ENCODE data around the gene SH3TC1. TPM values are rescaled to one million over a fixed set of nuclear protein-coding genes. Genes with fewer than 3 reads are reported as not detected.

SH3TC1 gene
- 3.0 and 7.2 TPM in 2 replicates for total RNA-seq

DNA sequence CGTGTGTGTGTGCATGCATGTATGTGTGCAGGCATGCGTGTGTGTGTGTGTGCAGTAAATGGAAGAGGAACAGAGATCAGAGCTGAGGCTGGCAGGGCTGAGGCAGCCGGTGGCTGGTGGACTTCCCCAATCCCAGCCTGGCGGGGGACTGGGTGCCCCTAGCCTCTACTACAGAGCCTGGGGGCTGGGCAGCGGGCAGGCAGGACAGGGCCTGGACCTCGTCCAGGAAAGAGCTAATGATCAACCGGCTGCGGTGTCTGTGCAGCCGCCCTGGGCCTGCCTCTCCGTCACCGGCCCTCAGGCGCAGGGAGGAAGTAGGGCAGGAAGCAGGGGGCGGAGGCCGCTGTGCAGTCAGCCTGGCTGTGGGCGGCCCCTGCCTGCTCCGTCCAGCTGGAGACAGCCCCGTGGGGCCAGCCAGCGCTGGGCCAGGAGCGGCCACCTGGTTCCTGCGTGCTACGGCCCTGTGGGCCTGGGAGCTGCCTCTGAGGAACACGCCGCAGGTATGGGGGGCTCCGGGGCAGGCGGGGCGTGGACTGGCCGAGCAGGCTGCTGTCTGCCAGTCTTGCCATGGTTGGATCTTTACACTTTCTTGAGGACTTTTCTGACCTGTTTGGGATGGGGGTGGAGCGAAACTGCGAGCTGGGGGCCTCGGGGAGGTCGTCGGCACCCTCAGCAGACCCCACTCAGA is at the start of gene SH3TC1:
Gene SH3TC1 (plus strand): TSS at position 385 of the 688 bp plus-strand sequence. CDS start 5,905 bp downstream, outside the sequence.

DNA sequence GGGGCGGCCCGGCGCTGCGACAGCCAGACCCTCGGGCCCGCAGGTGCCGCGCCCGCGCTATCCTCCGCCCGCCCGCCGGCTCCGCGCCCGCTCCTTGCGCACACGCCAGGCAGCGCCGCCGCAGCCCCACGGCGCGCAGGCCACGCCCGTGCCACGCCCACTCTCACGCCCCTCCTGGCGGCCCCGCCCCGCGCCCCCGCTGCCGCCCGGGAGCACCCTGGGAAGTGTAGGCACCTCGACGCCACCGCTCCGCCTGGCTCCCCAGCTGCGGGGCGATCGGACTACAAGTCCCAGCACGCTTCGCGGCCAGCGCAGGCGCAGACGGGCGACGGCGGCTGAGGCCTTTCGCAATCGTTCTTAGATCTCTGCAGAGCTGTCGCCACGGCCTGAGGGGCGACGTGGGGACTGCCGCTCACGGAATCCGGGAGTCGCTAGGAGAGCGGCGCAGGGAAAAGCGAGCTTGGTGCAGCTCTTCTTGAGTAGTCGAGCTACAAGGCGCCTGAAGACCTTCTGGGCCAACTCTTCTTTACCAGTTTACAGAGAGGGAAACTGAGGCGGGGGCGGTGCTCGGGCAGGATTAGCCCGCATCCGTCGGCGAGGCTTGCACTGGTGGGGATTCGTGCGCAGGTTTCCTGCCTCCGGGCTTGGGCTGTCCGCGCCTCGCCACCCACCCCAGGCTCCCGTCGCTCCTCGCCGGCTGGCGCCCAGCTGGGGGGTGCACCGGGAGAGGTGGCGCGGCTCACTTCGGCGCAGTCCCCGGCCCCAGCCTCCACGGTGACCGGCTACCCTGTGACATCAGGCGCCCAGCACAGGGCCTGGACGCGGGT is 40.2 kb upstream of the SH3TC1 start, which contains the start of gene ABLIM2:
Gene ABLIM2 (minus strand): TSS at position 104 of the 827 bp plus-strand sequence. CDS start 124 bp downstream, outside the sequence.

DNA sequence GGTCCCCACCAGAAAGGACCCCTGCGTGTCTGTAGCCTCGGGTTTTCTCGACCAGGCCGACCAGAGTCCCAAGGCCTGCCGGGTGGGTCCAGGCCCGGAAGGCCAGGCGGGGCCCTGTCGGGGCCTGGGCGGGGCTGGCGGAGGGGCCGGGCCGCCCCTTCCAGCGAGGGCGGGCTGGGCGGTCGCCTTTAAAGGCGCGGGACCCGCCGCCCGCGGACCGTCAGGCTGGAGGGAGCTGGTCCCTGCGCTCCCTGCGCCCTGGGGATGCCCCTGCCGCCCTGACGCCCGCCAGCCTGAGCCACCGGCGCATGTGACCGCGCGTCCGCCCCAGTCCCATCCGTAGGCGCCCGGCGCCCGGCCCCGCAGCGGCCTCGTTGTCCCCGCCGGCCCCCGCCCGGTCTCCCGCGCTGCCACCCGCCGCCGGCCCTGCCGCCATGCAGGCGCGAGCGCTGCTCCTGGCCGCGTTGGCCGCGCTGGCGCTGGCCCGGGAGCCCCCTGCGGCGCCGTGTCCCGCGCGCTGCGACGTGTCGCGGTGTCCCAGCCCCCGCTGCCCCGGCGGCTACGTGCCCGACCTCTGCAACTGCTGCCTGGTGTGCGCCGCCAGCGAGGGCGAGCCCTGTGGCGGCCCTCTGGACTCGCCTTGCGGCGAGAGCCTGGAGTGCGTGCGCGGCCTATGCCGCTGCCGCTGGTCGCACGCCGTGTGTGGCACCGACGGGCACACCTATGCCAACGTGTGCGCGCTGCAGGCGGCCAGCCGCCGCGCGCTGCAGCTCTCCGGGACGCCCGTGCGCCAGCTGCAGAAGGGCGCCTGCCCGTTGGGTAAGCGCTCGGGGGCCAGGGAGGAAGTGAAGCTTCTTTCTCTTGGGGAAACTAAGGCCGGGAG is 70.7 kb downstream of the SH3TC1 start, which contains the start of gene HTRA3:
Gene HTRA3 (plus strand): TSS at position 220 of the 883 bp plus-strand sequence. CDS start 215 bp downstream, at position 435.

Other genes with a start within 250 kb of the SH3TC1 start
- gene ABLIM2, start 40.5 kb upstream of the SH3TC1 start, total RNA-seq: 0.23 and 0.43 TPM in 2 replicates
- gene HTRA3, start 70.5 kb downstream of the SH3TC1 start, total RNA-seq: 9.8 and 17.4 TPM in 2 replicates
- gene ACOX3, start 241.4 kb downstream of the SH3TC1 start, total RNA-seq: 19.3 and 23.0 TPM in 2 replicates
- 7.4 and 9.1 TPM in 2 replicates for gene TRMT44, start 241.5 kb downstream of the SH3TC1 start, total RNA-seq